GM23338 (cell line): ENCODE results near the gene ADAMTS8. TPM values are rescaled to one million over a fixed set of nuclear protein-coding genes. Genes with fewer than 3 reads are reported as not detected.

Source experiments
- ATAC-seq: fragments of 200-7000 bp; cut with Tn5 transposase; 3 replicates; pipeline ENCODE4 v1.9.1; 2020
- DNase-seq: peaks from one replicate; pipeline ENCODE4 v3.0.0-alpha.2; 2015; ENCODE audit warnings: low spot score
- H2AFZ ChIP-seq: fragments of 200-600 bp; sonication (generic); 2 replicates; pipeline ENCODE4 v1.8.0; 2016; ENCODE audit warnings: antibody characterized with exemption, mild to moderate bottlenecking, moderate library complexity
- H3F3A ChIP-seq: fragments of 200-600 bp; sonication (generic); replicated peaks from 2 replicates; pipeline ENCODE4 v1.8.0; 2017; ENCODE audit warnings: antibody characterized with exemption, mixed run types, low read depth
- H3K27ac ChIP-seq: fragments of 200-600 bp; sonication (generic); 2 replicates; pipeline ENCODE4 v1.6.1; 2016; ENCODE audit warnings: low read depth
- H3K27me3 ChIP-seq: fragments of 200-600 bp; sonication (generic); 2 replicates; pipeline ENCODE4 v1.8.0; 2016; ENCODE audit warnings: mild to moderate bottlenecking, mixed run types, moderate library complexity; ENCODE audit not compliant: insufficient read depth
- H3K36me3 ChIP-seq: fragments of 200-600 bp; sonication (generic); 2 replicates; pipeline ENCODE4 v1.8.0; 2016; ENCODE audit warnings: mild to moderate bottlenecking; ENCODE audit not compliant: insufficient read depth
- H3K4me1 ChIP-seq: fragments of 200-600 bp; sonication (generic); 2 replicates; pipeline ENCODE4 v1.8.0; 2016; ENCODE audit warnings: mild to moderate bottlenecking, moderate library complexity; ENCODE audit not compliant: insufficient read depth
- H3K4me2 ChIP-seq: fragments of 200-600 bp; sonication (generic); 2 replicates; pipeline ENCODE4 v1.7.1; 2017; ENCODE audit warnings: mixed run types
- H3K4me3 ChIP-seq: fragments of 200-600 bp; sonication (generic); 2 replicates; pipeline ENCODE4 v1.6.1; 2016; ENCODE audit warnings: mixed run types
- H3K79me2 ChIP-seq: fragments of 200-600 bp; sonication (generic); replicated peaks from 2 replicates; pipeline ENCODE4 v1.8.0; 2017; ENCODE audit warnings: mild to moderate bottlenecking; ENCODE audit not compliant: insufficient read depth
- H3K9me2 ChIP-seq: fragments of 200-600 bp; sonication (generic); 2 replicates; pipeline ENCODE4 v1.8.0; 2017; ENCODE audit not compliant: insufficient read depth
- H4K20me1 ChIP-seq: fragments of 200-600 bp; sonication (generic); replicated peaks from 2 replicates; pipeline ENCODE4 v1.8.0; 2017; ENCODE audit warnings: mild to moderate bottlenecking; ENCODE audit not compliant: insufficient read depth
- H3K27ac Mint-ChIP-seq: 2 replicates; pipeline ENCODE4 v1.8.0; 2020; ENCODE audit warnings: inconsistent platforms, mild to moderate bottlenecking, moderate library complexity, mixed read lengths
- H3K27me3 Mint-ChIP-seq: 3 replicates; pipeline ENCODE4 v1.8.0; 2022; ENCODE audit warnings: low read depth, mild to moderate bottlenecking, moderate library complexity, mixed read lengths, inconsistent platforms; ENCODE audit not compliant: insufficient read depth, poor library complexity
- H3K36me3 Mint-ChIP-seq: 3 replicates; pipeline ENCODE4 v1.8.0; 2021; ENCODE audit warnings: low read depth, mild to moderate bottlenecking, inconsistent platforms, moderate library complexity, mixed read lengths
- H3K4me1 Mint-ChIP-seq: 3 replicates; pipeline ENCODE4 v1.8.0; 2020; ENCODE audit warnings: mild to moderate bottlenecking, inconsistent platforms, mixed read lengths
- H3K4me3 Mint-ChIP-seq: 3 replicates; pipeline ENCODE4 v1.8.0; 2021; ENCODE audit warnings: moderate library complexity, mild to moderate bottlenecking, inconsistent platforms, mixed read lengths
- H3K9me3 Mint-ChIP-seq: 3 replicates; pipeline ENCODE4 v1.8.0; 2020; ENCODE audit warnings: moderate library complexity, mild to moderate bottlenecking, inconsistent platforms, mixed read lengths
- ETS1 ChIP-seq: IDR thresholded peaks from 2 replicates; pipeline ENCODE4 v1.6.1; 2016; ENCODE audit warnings: antibody characterized with exemption
- EZH2 ChIP-seq: fragments of 200-600 bp; sonication (generic); IDR thresholded peaks from one replicate; pipeline ENCODE4 v1.8.0; 2017; ENCODE audit warnings: antibody characterized with exemption, mild to moderate bottlenecking, low read depth; ENCODE audit not compliant: unreplicated experiment
- EZH2phosphoT487 ChIP-seq: fragments of 200-600 bp; sonication (generic); IDR thresholded peaks from one replicate; pipeline ENCODE4 v1.8.1; 2018; ENCODE audit warnings: antibody characterized with exemption; ENCODE audit not compliant: unreplicated experiment
- POLR2AphosphoS5 ChIP-seq: IDR thresholded peaks from 2 replicates; pipeline ENCODE4 v1.6.1; 2016; ENCODE audit warnings: antibody characterized with exemption, low read depth
- REST ChIP-seq: IDR thresholded peaks from one replicate; pipeline ENCODE4 v1.6.1; 2018; ENCODE audit warnings: antibody characterized with exemption; ENCODE audit not compliant: unreplicated experiment
- STAT1 ChIP-seq: IDR thresholded peaks from one replicate; pipeline ENCODE4 v1.6.1; 2016; ENCODE audit warnings: antibody characterized with exemption; ENCODE audit not compliant: unreplicated experiment
- ZNF114 ChIP-seq: fragments of 250-450 bp; sonication (Bioruptor Pico); IDR thresholded peaks from 2 replicates; pipeline ENCODE4 v1.5.0; 2020; ENCODE audit warnings: mild to moderate bottlenecking, moderate library complexity
- ZNF462 ChIP-seq: fragments of 250-450 bp; sonication (Bioruptor Pico); IDR thresholded peaks from 2 replicates; pipeline ENCODE4 v1.5.0; 2020; ENCODE audit warnings: mild to moderate bottlenecking, moderate library complexity
- polyA plus RNA-seq: library from polyadenylated mRNA; unstranded; fragments of >200 nt; fragmentation: Nextera tagmentation; extraction: Ambion mirVana; gene quantifications from 2 replicates; pipeline ENCODE4 v1.2.1, GENCODE V29; 2016
- total RNA-seq: library from RNA; depleted of rRNA; stranded (reverse); fragments of >200 nt; shearing (Covaris generic); gene quantifications from 2 replicates; pipeline ENCODE4 v1.2.3, GENCODE V29; 2014

Gene ADAMTS8
- total and polyA plus RNA-seq, 2 experiments from 2014 or later = 7.5 to 16.2 TPM

- Histone ChIP-seq H3K27ac (no peak overlapping the region), H3K9me2 (no peaks in the 10 kb centered on the region), H3K36me3 (no peaks in the 10 kb centered on the region), H3K4me2 (no peak overlapping the region), H3K4me3 (no peak overlapping the region), H4K20me1 (no peaks in the 10 kb centered on the region), H3K4me1 (no peaks in the 10 kb centered on the region), H2AFZ (no peak overlapping the region), H3K79me2 (no peaks in the 10 kb centered on the region), H3F3A (0 out of 2 replicates have a peak, but pooled peaks cover 3% of the 10 kb centered on the region), H3K27me3 (no peaks in the 10 kb centered on the region)
- H3K36me3 Mint-ChIP-seq = no peaks in the 10 kb centered on the region
- no peaks in the 10 kb centered on the region for H3K4me1 Mint-ChIP-seq
- DNase-seq = no peak
- no peak overlapping the region for H3K4me3 Mint-ChIP-seq
- H3K27me3 Mint-ChIP-seq = peaks cover 2% of the 10 kb centered on the region
- no peak overlapping the region for H3K27ac Mint-ChIP-seq
- no peaks in the 10 kb centered on the region for H3K9me3 Mint-ChIP-seq
- TF ChIP-seq EZH2phosphoT487 (no peak), EZH2 (no peak), ETS1 (no peak), STAT1 (no peak), ZNF114 (CRISPR knock-in tag) (no peak), REST (no peak)
- no peak for ATAC-seq
Observed at GRCh38 chr11:130462101-130462885, 33.9 kb upstream of the ADAMTS8 start.

- ATAC-seq (no peak), DNase-seq (no peak)
- Histone ChIP-seq H2AFZ (no peak overlapping the region), H3K27ac (no peak overlapping the region), H3K4me1 (no peaks in the 10 kb centered on the region), H3K27me3 (no peaks in the 10 kb centered on the region), H3K79me2 (no peaks in the 10 kb centered on the region), H3K4me3 (no peak overlapping the region), H4K20me1 (no peaks in the 10 kb centered on the region), H3K36me3 (no peaks in the 10 kb centered on the region; the same call in 1 of the 2 replicates), H3K4me2 (no peak overlapping the region), H3K9me2 (no peaks in the 10 kb centered on the region), H3F3A (0 out of 2 replicates have a peak, but pooled peaks cover 3% of the 10 kb centered on the region)
- no peak overlapping the region for H3K4me3 Mint-ChIP-seq
- H3K27me3 Mint-ChIP-seq = peaks cover 8% of the 10 kb centered on the region
- H3K36me3 Mint-ChIP-seq = no peaks in the 10 kb centered on the region
- H3K27ac Mint-ChIP-seq = no peak overlapping the region
- H3K9me3 Mint-ChIP-seq = no peaks in the 10 kb centered on the region
- no peaks in the 10 kb centered on the region; the same call in 2 of the 3 replicates for H3K4me1 Mint-ChIP-seq
- TF ChIP-seq STAT1 (no peak), POLR2AphosphoS5 (no peak), ZNF462 (CRISPR knock-in tag) (no peak)
Observed at GRCh38 chr11:130459521-130459920, 31.1 kb upstream of the ADAMTS8 start.
